Measurements from ENCODE around the gene ITIH5. TPM values are rescaled to one million over a fixed set of nuclear protein-coding genes. Genes with fewer than 3 reads are reported as not detected.
"Not testable (repeated sequence)": the region's sequence is repeated elsewhere in the genome, so short reads cannot be mapped to it uniquely, and the experiment has no call there.

ITIH5 gene
- total RNA-seq, 5 donors from 2014 or later (not counting 1 experiment from before 2014, with no cell fraction given): 0.13 to 0.22 TPM; not detected in 3

- no peaks in the 10 kb centered on the region for H3K36me3 Mint-ChIP-seq
- H3K4me3 ChIP-seq (ENCODE audit: control insufficient read depth in 1 of 2, extremely low read depth in 1 of 2, low read length in 1 of 2): no peak overlapping the region
- CTCF ChIA-PET: no interaction called here
Measured at GRCh38 chr10:7659560-7659959, 7.2 kb downstream of the ITIH5 start.

GRCh38 chr10:7657552-7657951 is 9.2 kb downstream of the ITIH5 start:
- H3K27ac Mint-ChIP-seq: no peak overlapping the region
- no peak overlapping the region for H3K4me3 Mint-ChIP-seq
- Histone ChIP-seq H3K4me1 (ENCODE audit: control insufficient read depth in 1 of 2, extremely low read depth in 1 of 2, insufficient read depth in 2 of 2, low read length in 2 of 2) (no peaks in the 10 kb centered on the region), H3K27me3 (replicated peaks in 1 of 2; ENCODE audit: control insufficient read depth in 2 of 2, extremely low read depth in 1 of 2, insufficient read depth in 2 of 2, low read length in 1 of 2) (peaks cover 0 to 26% of the 10 kb centered on the region in 2 experiments), H3K9me3 (no peaks in the 10 kb centered on the region), H3K36me3 (ENCODE audit: control insufficient read depth in 2 of 2, extremely low read depth in 1 of 2, insufficient read depth in 1 of 2, low read length in 1 of 2) (no peaks in the 10 kb centered on the region), H3K4me3 (ENCODE audit: control insufficient read depth in 1 of 2, extremely low read depth in 1 of 2, low read length in 1 of 2) (no peak overlapping the region), H3K27ac (ENCODE audit: low read length) (no peak overlapping the region)
- H3K27me3 Mint-ChIP-seq: peaks cover 34 to 43% of the 10 kb centered on the region in 2 donors
- ChIA-PET CTCF (no interaction called here), POLR2A (interaction anchor here (0.5 to 0.6 kb wide), 2 partner anchors 97 to 247 kb away, joined by 5 to 7 read pairs; partner anchors contain the start of gene SFMBT2 (in 1 of the 2))
- no peaks in the 10 kb centered on the region for H3K9me3 Mint-ChIP-seq
- no peak for DNase-seq
- no peaks in the 10 kb centered on the region for H3K4me1 Mint-ChIP-seq
- no peaks in the 10 kb centered on the region for H3K36me3 Mint-ChIP-seq
- no peak for ATAC-seq (replicated peaks in 1 of 4)
- no CpG with 5 or more reads among the region's 2 CpGs for WGBS (ENCODE audit: insufficient coverage)

More at GRCh38 chr10:7659560-7659959, 7.2 kb downstream of the ITIH5 start:
- Histone ChIP-seq H3K27ac (ENCODE audit: low read length) (no peak overlapping the region), H3K9me3 (no peaks in the 10 kb centered on the region), H3K36me3 (ENCODE audit: control insufficient read depth in 2 of 2, extremely low read depth in 1 of 2, insufficient read depth in 1 of 2, low read length in 1 of 2) (no peaks in the 10 kb centered on the region), H3K4me1 (ENCODE audit: control insufficient read depth in 1 of 2, extremely low read depth in 1 of 2, insufficient read depth in 2 of 2, low read length in 2 of 2) (no peaks in the 10 kb centered on the region), H3K27me3 (replicated peaks in 1 of 2; ENCODE audit: control insufficient read depth in 2 of 2, extremely low read depth in 1 of 2, insufficient read depth in 2 of 2, low read length in 1 of 2) (peaks cover 0 to 33% of the 10 kb centered on the region in 2 experiments)
- 71% methylated on average over 1 of the region's 4 CpGs for WGBS (ENCODE audit: insufficient coverage)
- Mint-ChIP-seq H3K27me3 (peaks cover 39 to 54% of the 10 kb centered on the region in 2 donors), H3K27ac (no peak overlapping the region), H3K4me1 (no peaks in the 10 kb centered on the region), H3K4me3 (no peak overlapping the region), H3K9me3 (no peaks in the 10 kb centered on the region)
- POLR2A ChIA-PET: no interaction called here
- DNase-seq (no peak), ATAC-seq (replicated peaks in 1 of 4) (no peak)

- H3K4me1 ChIP-seq (ENCODE audit: control insufficient read depth in 1 of 2, extremely low read depth in 1 of 2, insufficient read depth in 2 of 2, low read length in 2 of 2); H3K4me1 Mint-ChIP-seq; H3K36me3 Mint-ChIP-seq; ATAC-seq (replicated peaks in 1 of 4); H3K9me3 Mint-ChIP-seq; POLR2A ChIA-PET; DNase-seq; H3K27ac ChIP-seq (ENCODE audit: low read length); H3K4me3 Mint-ChIP-seq; H3K9me3 ChIP-seq; H3K27ac Mint-ChIP-seq; H3K4me3 ChIP-seq (ENCODE audit: control insufficient read depth in 1 of 2, extremely low read depth in 1 of 2, low read length in 1 of 2); H3K36me3 ChIP-seq (ENCODE audit: control insufficient read depth in 2 of 2, extremely low read depth in 1 of 2, insufficient read depth in 1 of 2, low read length in 1 of 2); CTCF ChIA-PET: not testable (repeated sequence)
- H3K27me3 ChIP-seq (replicated peaks in 1 of 2; ENCODE audit: control insufficient read depth in 2 of 2, extremely low read depth in 1 of 2, insufficient read depth in 2 of 2, low read length in 1 of 2): peaks cover 0 to 21% of the 10 kb centered on the region in 2 experiments
- H3K27me3 Mint-ChIP-seq: peaks cover 32 to 41% of the 10 kb centered on the region in 2 donors
- 86% methylated on average over 8 of the region's 11 CpGs for WGBS (ENCODE audit: insufficient coverage)
Measured at GRCh38 chr10:7657079-7657478, 9.7 kb downstream of the ITIH5 start.

- Histone ChIP-seq H3K27me3 (replicated peaks in 1 of 2; ENCODE audit: control insufficient read depth in 2 of 2, extremely low read depth in 1 of 2, insufficient read depth in 2 of 2, low read length in 1 of 2) (peaks cover 0 to 22% of the 10 kb centered on the region in 2 experiments), H3K9me3 (no peaks in the 10 kb centered on the region), H3K27ac (ENCODE audit: low read length) (no peak overlapping the region), H3K4me3 (ENCODE audit: control insufficient read depth in 1 of 2, extremely low read depth in 1 of 2, low read length in 1 of 2) (no peak overlapping the region), H3K4me1 (ENCODE audit: control insufficient read depth in 1 of 2, extremely low read depth in 1 of 2, insufficient read depth in 2 of 2, low read length in 2 of 2) (no peaks in the 10 kb centered on the region), H3K36me3 (ENCODE audit: control insufficient read depth in 2 of 2, extremely low read depth in 1 of 2, insufficient read depth in 1 of 2, low read length in 1 of 2) (no peaks in the 10 kb centered on the region)
- ATAC-seq (replicated peaks in 1 of 4): no peak
- ChIA-PET POLR2A (no interaction called here), CTCF (no interaction called here)
- 90% methylated on average over 3 of the region's 7 CpGs for WGBS (ENCODE audit: insufficient coverage)
- Mint-ChIP-seq H3K9me3 (no peaks in the 10 kb centered on the region), H3K4me3 (no peak overlapping the region), H3K4me1 (peaks cover 0 to 5% (median 0%) of the 10 kb centered on the region in 3 donors), H3K27me3 (peaks cover 11 to 19% of the 10 kb centered on the region in 2 donors), H3K27ac (no peak overlapping the region), H3K36me3 (no peaks in the 10 kb centered on the region)
- DNase-seq: no peak
Measured at GRCh38 chr10:7651853-7652470, 14.8 kb downstream of the ITIH5 start.

GRCh38 chr10:7649673-7650300 is 17.0 kb downstream of the ITIH5 start:
- no peaks in the 10 kb centered on the region for H3K36me3 Mint-ChIP-seq
- Histone ChIP-seq H3K27ac (ENCODE audit: low read length) (no peak overlapping the region), H3K36me3 (ENCODE audit: control insufficient read depth in 2 of 2, extremely low read depth in 1 of 2, insufficient read depth in 1 of 2, low read length in 1 of 2) (no peaks in the 10 kb centered on the region), H3K4me3 (ENCODE audit: control insufficient read depth in 1 of 2, extremely low read depth in 1 of 2, low read length in 1 of 2) (no peak overlapping the region), H3K27me3 (replicated peaks in 1 of 2; ENCODE audit: control insufficient read depth in 2 of 2, extremely low read depth in 1 of 2, insufficient read depth in 2 of 2, low read length in 1 of 2) (peaks cover 0 to 18% of the 10 kb centered on the region in 2 experiments), H3K9me3 (no peaks in the 10 kb centered on the region), H3K4me1 (ENCODE audit: control insufficient read depth in 1 of 2, extremely low read depth in 1 of 2, insufficient read depth in 2 of 2, low read length in 2 of 2) (no peaks in the 10 kb centered on the region)
- H3K27ac Mint-ChIP-seq: no peak overlapping the region
- peaks cover 0 to 5% (median 0%) of the 10 kb centered on the region in 3 donors for H3K4me1 Mint-ChIP-seq
- no peak overlapping the region for H3K4me3 Mint-ChIP-seq
- no peak for ATAC-seq (replicated peaks in 1 of 4)
- ChIA-PET POLR2A (no interaction called here), CTCF (no interaction called here)
- DNase-seq: no peak
- H3K27me3 Mint-ChIP-seq: peaks cover 11 to 23% of the 10 kb centered on the region in 2 donors
- WGBS (ENCODE audit: insufficient coverage): no CpG with 5 or more reads among the region's 6 CpGs
- no peaks in the 10 kb centered on the region for H3K9me3 Mint-ChIP-seq

GRCh38 chr10:7647062-7647664 is 19.6 kb downstream of the ITIH5 start:
- CTCF ChIA-PET: interaction anchor here in 1 of 2 donors (0.5 kb wide), 1 partner anchor 1500 kb away, joined by 5 read pairs; no protein-coding TSS in a partner anchor
- peaks cover 8 to 20% of the 10 kb centered on the region in 2 donors for H3K27me3 Mint-ChIP-seq

More at GRCh38 chr10:7647062-7647664, 19.6 kb downstream of the ITIH5 start:
- H3K9me3 Mint-ChIP-seq: no peaks in the 10 kb centered on the region
- Histone ChIP-seq H3K27me3 (replicated peaks in 1 of 2; ENCODE audit: control insufficient read depth in 2 of 2, extremely low read depth in 1 of 2, insufficient read depth in 2 of 2, low read length in 1 of 2) (peaks cover 0 to 18% of the 10 kb centered on the region in 2 experiments), H3K4me1 (ENCODE audit: control insufficient read depth in 1 of 2, extremely low read depth in 1 of 2, insufficient read depth in 2 of 2, low read length in 2 of 2) (no peaks in the 10 kb centered on the region), H3K9me3 (no peaks in the 10 kb centered on the region), H3K27ac (ENCODE audit: low read length) (no peak overlapping the region), H3K4me3 (ENCODE audit: control insufficient read depth in 1 of 2, extremely low read depth in 1 of 2, low read length in 1 of 2) (no peak overlapping the region), H3K36me3 (ENCODE audit: control insufficient read depth in 2 of 2, extremely low read depth in 1 of 2, insufficient read depth in 1 of 2, low read length in 1 of 2) (no peaks in the 10 kb centered on the region)
- no peaks in the 10 kb centered on the region for H3K36me3 Mint-ChIP-seq
- H3K27ac Mint-ChIP-seq: no peak overlapping the region
- DNase-seq (no peak), ATAC-seq (replicated peaks in 1 of 4) (no peak)
- no peak overlapping the region for H3K4me3 Mint-ChIP-seq
- POLR2A ChIA-PET: no interaction called here
- peaks cover 0 to 5% (median 0%) of the 10 kb centered on the region in 3 donors for H3K4me1 Mint-ChIP-seq
- 100% methylated on average over 1 of the region's 4 CpGs for WGBS (ENCODE audit: insufficient coverage)
